Left colon (tissue), 2 donors: ENCODE measurements around the gene EYS. TPM values are rescaled to one million over a fixed set of nuclear protein-coding genes. Genes with fewer than 3 reads are reported as not detected.
A peak's percentile ranks its signal among the peaks of the same experiment; 100 is the strongest.
"Not testable (repeated sequence)": the region's sequence is repeated elsewhere in the genome, so short reads cannot be mapped to it uniquely, and the experiment has no call there.

Experiments used
- ATAC-seq: fragments of 200-7000 bp; cut with Tn5 transposase; one replicate; pipeline ENCODE4 v1.9.1; 2020; ENCODE audit warnings: mild to moderate bottlenecking, moderate library complexity
- DNase-seq, 2 donors: peaks; one replicate each; pipeline ENCODE4 v3.0.0-alpha.2; 2020
- intact Hi-C, 2 donors: fragments of 100-400 bp; cut with DNase I in 1 of 2; cut with micrococcal nuclease in 1 of 2; formaldehyde crosslinking; loops; one replicate each; pipeline versions ENCODE4 v1.11.2 to v1.14.0; 2022; cut with DNase I, micrococcal nuclease
- total RNA-seq, 2 donors: library from RNA; stranded (reverse); fragmentation: NEBNext Ultra II Directional; extraction: Animal tissue kit (Norgen Biotek cat#: 25700); gene quantifications; one replicate each; pipeline ENCODE4 v1.2.1, GENCODE V29; 2021
- donor health status: DM: no; HTN: no; CAD: no.
- donor health status: DM: yes; HTN: yes; CAD: no.

EYS gene
- total RNA-seq, 2 donors from 2014 or later: 0.59 to 1.3 TPM

DNA sequence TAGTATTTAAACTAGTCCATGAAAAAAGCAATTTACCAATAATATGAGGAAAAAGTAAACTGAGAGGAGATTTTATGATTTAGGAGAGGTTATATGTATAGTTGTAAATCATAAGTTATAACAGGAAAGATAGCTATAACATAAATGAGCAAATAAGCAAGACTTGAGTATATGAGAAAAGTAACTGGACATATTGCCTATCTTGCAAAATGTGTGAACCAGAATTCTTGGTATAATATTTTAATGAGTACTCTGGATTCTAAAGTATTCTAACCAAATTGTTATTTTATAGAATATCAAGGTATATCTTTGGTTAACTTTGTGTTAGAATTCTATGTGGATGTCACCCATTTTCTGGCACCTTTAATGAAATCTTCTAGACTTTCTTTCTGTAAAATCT, 1946.8 kb downstream of the EYS start:
- no peak for ATAC-seq
- no peak for DNase-seq
- intact Hi-C loops: loop anchor here (2.0 to 10.0 kb wide), 4 partner anchors 63 to 408 kb away; no protein-coding TSS in a partner anchor

- intact Hi-C loops: loop anchor here (2.0 to 10.0 kb wide), 4 partner anchors 63 to 407 kb away; no protein-coding TSS in a partner anchor
These were observed 1947.4 kb downstream of the EYS start for GRCh38 chr6:63759605-63760105.

DNA sequence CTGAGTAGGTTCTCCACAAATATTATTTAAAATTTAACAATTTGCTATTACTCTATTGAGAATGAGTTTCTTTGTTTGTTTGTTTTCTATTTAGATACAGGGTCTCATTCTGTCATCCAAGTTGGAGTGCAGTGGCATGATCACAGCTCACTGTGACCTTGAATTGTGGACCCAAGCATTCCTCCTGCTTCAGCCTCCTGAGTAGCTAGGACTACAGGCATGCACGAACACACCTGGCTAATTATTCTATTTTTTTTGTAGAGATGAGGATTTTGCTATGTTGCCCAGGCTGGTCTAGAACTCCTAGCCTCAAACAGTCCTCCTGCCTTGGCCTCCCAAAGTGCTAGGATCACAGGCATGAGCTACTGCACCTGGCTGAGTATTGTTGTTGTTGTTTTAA, 1949.2 kb downstream of the EYS start:
- ATAC-seq (no peak), DNase-seq (no peak)
- intact Hi-C loops: no loop called here

More at GRCh38 chr6:63759605-63760105, 1947.4 kb downstream of the EYS start:
- ATAC-seq (no peak), DNase-seq (no peak)

GRCh38 chr6:63757275-63757674, 1949.8 kb downstream of the EYS start:
- intact Hi-C loops, DNase-seq, ATAC-seq: not testable (repeated sequence)

DNA sequence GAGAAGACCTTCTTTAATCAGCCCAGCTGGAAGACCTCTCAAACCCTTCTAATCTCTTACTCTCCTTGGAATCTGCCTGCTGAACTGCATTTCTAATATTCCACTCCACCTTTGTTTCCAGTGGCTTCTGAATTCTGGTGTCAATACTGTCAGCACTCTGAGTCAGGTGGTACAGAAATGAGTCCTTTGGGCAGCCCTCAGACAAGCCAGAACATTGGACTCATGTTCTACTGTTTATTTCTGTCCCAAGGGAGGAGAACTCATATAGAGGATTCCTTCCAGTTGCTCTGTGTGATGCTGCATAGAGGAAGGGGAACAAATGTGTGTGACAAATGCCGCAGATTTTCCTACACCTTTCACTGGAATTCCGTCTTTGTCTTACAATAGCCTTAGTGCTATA, 1956.6 kb downstream of the EYS start:
- ATAC-seq (no peak), DNase-seq (no peak)
- intact Hi-C loops: no loop called here

DNA sequence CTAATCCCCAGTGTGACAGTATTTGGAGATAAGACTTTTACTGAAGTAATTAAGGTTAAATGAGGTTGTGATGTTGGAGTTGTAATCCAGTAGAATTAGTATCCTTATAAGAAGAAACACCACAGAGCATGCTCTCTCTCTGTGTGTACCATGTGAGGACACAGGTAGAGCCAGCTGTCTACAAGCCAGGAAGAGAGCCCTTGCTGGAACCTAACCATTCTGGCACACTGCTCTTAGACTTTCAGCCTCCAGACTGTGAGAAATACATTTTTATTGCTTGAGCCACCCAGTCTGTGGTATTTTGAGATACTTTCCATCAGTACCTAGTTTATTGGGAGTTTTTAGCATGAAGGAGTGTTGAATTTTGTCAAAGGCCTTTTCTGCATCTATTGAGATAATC, 1961.2 kb downstream of the EYS start:
- ATAC-seq: no peak
- intact Hi-C loops: no loop called here
- no peak for DNase-seq

- no peak for DNase-seq
- intact Hi-C loops: no loop called here
- ATAC-seq: no peak
These were observed 1962.2 kb downstream of the EYS start for GRCh38 chr6:63744810-63745209.

DNA sequence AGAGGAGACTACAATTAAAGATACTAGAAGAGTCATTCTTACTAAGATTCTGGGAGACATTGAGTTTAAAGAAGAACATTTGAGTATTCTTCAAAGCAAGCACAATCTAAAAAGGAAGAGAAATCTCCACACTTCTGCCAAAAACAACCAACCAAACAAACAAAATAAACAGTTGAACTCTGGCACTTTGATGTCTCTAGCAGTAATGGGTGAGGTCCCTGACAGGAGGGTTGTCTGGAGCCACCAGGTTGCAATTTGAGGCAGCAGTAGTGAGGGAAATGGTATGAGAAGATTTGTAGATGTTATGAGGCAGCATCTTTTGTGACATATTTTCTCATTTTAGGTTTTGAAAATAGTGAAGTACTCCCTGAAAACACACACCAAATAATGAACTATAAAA, 1963.3 kb downstream of the EYS start:
- intact Hi-C loops: no loop called here
- no peak for DNase-seq
- peak; percentile 19 for ATAC-seq

DNA sequence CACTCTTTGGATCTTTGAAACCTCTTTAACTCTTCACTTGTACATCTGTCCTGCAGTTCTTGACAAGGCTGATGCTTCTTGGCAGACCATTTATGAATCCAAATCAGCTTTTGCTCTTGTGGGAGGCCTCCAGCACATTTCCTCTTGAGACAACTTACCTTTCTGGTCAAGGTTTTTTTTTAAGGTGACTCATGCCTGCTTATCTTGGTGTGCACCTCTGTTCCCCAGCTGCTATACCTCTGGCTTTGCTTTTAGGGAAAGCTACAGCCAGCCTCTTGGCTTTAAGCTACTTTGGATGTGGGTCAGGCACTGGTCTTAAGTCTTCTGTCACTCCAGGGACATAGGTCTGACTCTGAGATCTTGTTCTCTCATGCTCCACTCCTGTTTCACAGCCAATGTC, 1965.0 kb downstream of the EYS start:
- no peak for DNase-seq
- intact Hi-C loops: no loop called here
- ATAC-seq: no peak

DNA sequence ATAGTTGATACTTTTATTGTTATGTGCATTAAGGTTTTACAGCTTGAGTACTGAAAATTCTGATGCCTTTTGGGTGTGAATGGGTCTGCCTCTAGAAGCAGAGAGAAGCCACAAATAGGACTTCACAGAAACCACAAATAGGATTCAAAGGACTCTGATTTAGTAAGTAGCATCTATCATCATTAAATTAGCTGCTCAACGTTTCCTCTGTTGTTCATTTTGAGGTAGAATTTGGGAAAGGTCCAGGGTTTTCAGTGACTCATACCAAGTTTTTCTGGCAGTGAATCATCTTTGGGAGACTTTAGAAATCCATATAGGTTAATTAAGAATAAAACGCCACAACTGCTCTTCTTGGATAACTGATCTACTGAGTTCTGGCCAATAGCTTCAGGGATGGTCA, 1966.3 kb downstream of the EYS start:
- intact Hi-C loops: no loop called here
- DNase-seq: no peak
- ATAC-seq: no peak

GRCh38 chr6:63739094-63739687, 1967.8 kb downstream of the EYS start:
- peak in 1 of 2 donors; percentile 28 for DNase-seq
- intact Hi-C loops: no loop called here
- ATAC-seq: peak; percentile 99

DNA sequence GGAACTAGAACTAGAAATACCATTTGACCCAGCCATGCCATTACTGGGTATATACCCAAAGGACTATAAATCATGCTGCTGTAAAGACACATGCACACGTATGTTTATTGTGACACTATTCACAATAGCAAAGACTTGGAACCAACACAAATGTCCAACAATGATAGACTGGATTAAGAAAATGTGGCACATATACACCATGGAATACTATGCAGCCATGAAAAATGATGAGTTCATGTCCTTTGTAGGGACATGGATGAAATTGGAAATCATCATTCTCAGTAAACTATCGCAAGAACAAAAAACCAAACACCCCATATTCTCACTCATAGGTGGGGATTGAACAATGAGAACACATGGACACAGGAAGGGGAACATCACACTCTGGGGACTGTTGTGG, 1968.8 kb downstream of the EYS start:
- DNase-seq, intact Hi-C loops, ATAC-seq: not testable (repeated sequence)

DNA sequence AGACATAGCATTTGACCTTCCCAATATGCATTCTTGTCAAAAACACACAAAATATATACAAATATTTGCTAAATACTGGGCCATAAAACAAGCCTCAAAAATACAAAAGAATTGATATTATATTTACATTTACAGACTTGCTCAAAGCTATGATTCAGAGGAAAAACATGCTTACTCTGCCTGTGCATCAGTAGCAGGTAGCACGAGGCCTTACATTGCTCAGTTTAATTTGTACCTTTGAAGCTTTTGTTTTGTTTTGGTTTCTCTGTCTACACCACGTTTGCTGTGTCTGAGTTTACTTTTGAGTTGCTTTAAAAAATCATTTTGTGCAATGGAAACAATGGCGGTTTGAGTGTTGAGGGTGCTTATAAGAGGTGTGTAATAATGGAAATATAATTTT, 1972.1 kb downstream of the EYS start:
- no peak for ATAC-seq
- no peak for DNase-seq
- intact Hi-C loops: no loop called here

DNA sequence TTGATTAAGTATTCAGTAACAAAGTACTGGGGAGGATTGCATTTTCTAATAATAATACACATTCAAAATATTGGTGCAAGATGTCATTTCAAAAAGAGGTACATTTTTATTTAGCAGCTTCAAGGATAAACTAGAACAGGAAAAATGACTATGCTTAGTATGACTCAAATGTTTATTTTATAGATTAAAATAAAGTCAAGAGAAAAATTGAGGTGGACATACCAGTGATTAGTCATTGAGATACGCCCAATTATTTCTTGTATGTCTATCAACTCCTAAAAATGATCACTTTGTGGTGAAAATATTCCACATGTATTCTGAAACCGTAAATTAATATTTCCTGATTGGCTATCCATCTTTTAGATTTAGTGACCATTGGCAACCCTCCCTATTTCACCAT, 1974.7 kb downstream of the EYS start:
- no peak for ATAC-seq
- intact Hi-C loops: no loop called here
- no peak for DNase-seq

DNA sequence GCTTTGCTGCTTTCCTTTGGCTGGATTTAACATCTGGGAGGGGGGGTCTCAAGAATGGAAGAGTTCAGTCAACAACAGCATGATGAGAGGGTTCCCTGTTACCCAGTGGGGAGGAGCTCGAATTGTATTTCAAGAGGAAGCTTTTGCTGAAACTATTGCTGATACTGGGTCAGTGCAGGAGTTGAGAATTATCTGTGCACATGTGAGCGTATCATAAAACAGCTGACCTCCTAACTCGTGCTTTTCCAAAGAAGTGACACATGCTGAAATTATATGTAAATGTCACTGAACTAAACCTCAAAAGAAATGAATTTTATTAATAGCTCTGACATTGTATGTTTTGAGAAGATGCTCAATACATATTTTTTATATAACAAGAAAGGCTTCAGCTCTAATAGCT, 1975.1 kb downstream of the EYS start:
- ATAC-seq: no peak
- DNase-seq: no peak
- intact Hi-C loops: no loop called here

DNA sequence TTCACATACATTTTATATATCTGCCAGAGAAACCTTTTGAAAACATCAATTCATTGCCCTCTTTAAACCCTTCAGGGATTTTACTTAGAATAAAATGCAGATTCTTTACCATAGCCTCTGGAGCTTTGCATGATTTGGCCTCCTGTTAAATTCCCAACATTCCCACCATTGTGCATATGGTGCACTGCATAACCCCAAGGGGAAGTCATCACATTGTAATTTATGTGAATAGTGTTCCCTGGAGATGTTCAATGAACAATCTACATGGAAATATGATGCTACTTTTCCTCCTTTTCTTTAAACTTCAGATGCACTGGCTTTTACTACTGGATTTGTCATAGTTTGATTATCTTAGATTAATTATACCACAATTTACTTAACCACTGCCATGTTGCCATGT, 1976.7 kb downstream of the EYS start:
- no peak for ATAC-seq
- intact Hi-C loops: no loop called here
- DNase-seq: no peak

DNA sequence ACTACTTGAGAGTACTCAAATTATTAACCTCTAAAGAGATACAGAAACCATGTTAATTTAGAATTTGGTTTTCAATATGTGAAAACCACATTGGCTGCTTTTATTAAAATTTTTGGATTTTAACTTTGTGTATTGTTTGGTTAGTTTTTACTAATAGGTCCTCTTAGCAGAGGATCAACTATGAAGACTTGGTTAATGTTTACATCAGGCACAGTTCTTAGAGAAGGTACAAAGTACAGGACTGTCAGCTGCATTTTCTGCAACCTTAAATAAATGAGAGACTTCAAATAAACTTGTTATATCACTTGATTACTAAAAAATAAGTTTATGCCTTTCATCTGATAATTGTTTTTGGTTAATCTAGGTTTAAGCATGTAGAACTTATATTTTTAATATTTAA, 1982.3 kb downstream of the EYS start:
- DNase-seq (no peak), ATAC-seq (peak; percentile 88)
- intact Hi-C loops: no loop called here

DNA sequence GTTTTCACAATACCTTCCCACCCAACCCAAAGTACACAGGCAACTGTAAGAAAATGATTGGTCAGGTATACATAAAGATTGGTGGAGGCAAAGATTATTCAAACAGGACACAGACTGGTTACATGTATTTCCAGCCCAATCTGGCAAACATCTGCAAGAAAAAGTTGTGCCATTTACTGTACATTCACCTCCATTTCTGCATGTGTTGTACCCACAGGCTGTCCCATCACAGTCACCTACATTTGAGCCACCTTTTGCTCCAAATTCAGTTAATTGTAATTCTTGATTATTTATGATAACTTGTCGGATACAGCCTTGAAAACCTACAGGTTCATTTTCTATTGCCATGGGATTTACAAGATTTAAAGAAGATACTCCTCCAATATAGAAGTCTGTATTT, 1985.8 kb downstream of the EYS start:
- intact Hi-C loops: no loop called here
- ATAC-seq (no peak), DNase-seq (no peak)

- DNase-seq: no peak
- intact Hi-C loops: no loop called here
- no peak for ATAC-seq
These were observed 1990.9 kb downstream of the EYS start for GRCh38 chr6:63716169-63716568.

- no peak for DNase-seq
- no peak for ATAC-seq
- intact Hi-C loops: no loop called here
These were observed 1992.9 kb downstream of the EYS start for GRCh38 chr6:63714091-63714490.

GRCh38 chr6:63713332-63713731, 1993.7 kb downstream of the EYS start:
- ATAC-seq: no peak
- intact Hi-C loops: no loop called here
- no peak for DNase-seq
